HG02763 (cell line): ENCODE data around the gene HNRNPM.
"Not testable (repeated sequence)": the region's sequence is repeated elsewhere in the genome, so short reads cannot be mapped to it uniquely, and the experiment has no call there.

Experiments used
- ATAC-seq: cut with Tn5 transposase; IDR thresholded peaks from one replicate; pipeline ENCODE4 v1.9.1; 2021; ENCODE audit warnings: mild to moderate bottlenecking, moderate library complexity; ENCODE audit not compliant: unreplicated experiment

Gene HNRNPM

DNA sequence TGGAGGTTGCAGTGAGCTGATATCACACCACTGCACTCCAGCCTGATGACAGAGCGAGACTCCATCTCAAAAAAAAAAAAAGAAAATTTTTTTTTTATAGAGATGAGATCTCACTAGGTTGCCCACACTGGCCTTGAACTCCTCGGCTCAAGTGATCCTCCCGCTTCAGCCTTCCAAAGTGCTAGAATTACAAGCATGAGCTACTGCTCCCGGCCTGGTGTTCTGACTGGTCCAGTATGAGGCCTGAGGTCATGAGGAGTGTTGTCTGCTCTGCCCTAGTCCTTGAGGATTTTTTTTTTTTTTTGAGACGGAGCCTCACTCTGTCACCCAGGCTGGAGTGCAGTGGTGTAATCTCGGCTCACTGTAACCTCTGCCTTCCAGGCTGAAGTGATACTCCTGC is 19.4 kb upstream of the HNRNPM start:
- ATAC-seq = not testable (repeated sequence)

DNA sequence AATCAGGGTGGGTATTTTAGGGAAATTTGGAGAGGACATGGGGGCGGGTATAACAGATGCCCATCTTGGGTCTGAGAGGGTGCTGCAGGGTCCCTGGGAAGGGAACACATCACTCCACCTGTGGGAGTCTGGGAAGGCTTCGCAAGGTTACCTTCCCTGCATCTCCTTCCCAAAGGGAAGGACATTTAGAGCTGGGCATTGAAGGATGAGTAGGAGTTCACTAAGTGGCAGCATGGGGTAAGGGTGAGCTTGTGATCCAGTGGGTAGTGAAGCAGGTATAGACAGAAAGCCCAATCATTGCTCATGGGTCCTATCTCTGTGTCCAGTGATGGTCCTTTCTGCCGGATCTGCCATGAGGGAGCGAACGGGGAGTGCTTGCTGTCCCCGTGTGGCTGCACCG is 18.5 kb upstream of the HNRNPM start:
- ATAC-seq = no peak

DNA sequence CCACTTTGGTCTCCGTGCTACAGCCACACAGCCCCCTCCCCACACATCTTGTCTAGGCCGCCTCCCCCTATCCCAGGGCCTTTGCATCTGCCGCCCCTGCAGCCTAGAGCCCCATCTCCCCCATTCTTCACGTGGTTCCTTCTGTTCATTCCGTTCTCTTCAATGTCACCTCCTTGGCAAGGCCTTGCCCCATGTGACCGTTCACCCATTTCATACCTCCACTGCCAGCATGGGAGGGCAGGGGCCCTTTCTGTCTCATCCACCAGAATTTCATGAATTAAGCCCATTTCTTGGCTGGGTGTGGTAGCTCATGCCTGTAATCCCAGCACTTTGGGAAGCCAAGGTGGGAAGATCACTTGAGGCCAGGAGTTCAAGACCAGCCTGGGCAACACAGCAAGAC is 15.7 kb upstream of the HNRNPM start:
- ATAC-seq = no peak

DNA sequence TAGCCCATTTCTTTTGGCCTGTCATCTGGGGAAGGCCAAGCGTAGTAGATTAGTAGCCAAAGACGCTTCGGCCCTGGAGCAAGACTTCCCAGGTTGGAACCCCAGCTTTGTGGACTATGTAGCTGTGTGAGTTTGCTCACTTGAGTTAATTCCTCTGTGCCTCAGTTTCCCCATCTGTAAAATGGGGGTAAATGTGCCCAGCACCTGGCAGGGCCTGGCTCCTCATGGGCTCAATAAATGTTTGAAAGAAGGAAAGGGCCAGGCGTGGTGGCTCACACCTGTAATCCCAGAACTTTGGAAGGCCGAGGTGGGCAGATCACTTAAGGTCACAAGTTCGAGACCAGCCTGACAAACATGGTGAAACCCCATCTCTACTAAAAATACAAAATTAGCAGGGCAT is 14.9 kb upstream of the HNRNPM start:
- no peak for ATAC-seq

DNA sequence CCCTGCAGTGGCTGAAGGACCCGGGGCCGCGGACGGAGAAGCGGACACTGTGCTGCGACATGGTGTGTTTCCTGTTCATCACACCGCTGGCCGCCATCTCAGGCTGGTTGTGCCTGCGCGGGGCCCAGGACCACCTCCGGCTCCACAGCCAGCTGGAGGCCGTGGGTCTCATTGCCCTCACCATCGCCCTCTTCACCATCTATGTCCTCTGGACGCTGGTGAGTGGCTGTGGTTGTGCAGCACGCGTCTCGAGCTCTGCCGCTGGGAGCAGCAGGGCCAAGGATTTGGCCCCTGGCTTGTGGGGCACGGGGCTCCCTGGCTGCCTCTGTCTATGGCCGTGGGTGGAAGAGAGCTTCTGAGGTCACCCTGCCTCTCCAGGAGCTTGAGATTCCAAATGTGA is 14.1 kb upstream of the HNRNPM start:
- no peak for ATAC-seq

DNA sequence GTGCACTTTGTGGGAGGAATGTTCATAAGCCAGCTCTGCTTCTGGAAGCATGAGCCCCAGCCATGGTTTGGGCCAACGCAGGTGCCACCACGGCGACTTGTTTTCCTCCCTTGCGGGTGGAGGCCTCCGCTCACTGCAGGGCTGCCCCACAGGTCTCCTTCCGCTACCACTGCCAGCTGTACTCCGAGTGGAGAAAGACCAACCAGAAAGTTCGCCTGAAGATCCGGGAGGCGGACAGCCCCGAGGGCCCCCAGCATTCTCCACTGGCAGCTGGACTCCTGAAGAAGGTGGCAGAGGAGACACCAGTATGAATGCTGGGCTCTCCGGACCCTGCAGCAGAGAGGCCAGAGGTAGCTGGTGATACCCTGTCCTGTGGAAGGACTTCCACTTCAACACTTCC is 6.5 kb upstream of the HNRNPM start:
- no peak for ATAC-seq

DNA sequence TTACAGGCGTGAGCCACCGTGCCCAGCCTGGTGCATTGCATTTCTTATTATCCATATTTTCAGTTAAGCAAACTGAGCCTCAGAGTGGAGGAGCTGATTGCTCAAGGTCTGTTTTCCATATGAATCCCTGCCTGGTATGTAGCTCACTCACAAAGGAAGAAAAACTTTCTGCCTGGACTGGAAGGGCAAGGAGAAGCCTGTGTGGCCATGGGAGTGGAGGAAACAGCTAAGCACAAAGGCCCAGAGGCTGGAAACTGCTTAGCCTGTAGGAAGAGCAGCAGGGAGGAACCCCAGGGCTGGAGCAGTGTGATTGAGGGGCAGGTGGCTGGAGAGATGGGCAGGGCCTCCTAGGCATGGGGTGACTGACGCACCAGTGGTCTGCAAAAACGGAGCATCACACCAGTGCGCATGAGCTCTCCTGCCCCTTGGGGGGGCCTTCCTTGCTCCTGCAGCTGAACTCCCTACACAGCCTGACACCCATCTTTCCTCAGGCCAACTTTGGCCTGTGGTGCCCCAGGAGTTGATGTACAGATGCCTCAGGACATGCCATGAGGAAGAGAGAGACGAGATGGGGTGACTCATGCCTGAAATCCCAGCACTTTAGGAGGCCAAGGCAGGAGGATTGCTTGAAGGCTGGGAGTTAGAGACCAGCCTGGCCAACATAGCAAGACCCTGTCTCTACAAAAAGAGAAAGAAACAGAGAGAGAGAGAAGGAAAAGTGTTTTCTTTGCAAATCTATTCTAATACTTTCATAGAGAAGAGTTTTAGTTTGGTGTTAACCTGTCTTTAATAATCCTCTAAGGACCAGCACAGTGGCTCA is 2.8 kb upstream of the HNRNPM start:
- ATAC-seq = no peak

DNA sequence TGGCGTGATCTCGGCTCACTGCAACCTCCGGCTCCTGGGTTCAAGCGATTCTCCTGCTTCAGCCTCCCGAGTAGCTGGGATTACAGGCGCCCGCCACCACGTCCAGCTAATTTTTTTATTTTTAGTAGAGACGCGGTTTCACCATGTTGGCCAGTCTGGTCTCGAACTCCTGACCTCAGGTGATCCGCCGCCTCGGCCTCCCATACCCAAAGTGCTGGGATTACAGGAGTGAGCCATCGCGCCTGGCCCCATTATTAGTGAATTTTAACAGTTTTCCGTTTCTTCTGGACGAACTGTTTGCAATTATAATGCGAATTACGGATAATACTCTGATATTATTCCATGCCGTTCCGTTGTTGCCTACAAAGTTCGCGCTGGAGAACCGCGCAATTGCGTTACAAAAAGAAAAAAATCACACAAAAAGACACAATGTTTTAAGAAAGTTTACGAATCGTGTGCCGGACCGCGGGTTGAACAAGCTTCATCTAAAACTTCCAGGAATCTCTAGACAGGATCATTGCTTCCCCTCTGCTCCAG is 567 bp upstream of the HNRNPM start:
- ATAC-seq = not testable (repeated sequence)

DNA sequence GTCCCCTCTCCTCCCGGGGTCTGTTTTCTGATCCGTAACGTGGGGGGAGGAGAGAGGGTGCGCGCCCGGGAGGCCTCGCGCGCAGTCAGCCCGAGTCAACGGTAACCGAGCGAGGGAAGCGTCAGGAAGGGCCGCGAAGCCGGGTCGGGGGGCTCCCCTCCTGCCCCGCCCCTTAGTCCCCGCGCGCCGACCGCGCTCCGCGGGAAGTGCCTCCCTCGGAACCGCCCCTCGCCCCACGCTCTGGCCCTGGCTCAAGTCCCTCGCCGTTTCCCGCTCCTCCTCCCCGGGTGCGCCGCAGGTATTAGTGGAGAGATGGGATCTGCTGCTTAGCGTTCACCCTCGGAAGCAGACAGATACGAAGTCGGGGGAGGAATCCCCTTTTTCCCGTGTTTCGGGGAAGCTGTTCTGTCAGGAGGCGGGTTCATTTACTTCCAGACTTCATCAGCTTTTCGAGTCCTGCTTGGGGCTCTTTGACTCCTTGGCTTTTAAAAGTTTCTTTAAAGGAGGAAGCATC is 770 bp downstream of the HNRNPM start:
- peak; percentile 30 for ATAC-seq

DNA sequence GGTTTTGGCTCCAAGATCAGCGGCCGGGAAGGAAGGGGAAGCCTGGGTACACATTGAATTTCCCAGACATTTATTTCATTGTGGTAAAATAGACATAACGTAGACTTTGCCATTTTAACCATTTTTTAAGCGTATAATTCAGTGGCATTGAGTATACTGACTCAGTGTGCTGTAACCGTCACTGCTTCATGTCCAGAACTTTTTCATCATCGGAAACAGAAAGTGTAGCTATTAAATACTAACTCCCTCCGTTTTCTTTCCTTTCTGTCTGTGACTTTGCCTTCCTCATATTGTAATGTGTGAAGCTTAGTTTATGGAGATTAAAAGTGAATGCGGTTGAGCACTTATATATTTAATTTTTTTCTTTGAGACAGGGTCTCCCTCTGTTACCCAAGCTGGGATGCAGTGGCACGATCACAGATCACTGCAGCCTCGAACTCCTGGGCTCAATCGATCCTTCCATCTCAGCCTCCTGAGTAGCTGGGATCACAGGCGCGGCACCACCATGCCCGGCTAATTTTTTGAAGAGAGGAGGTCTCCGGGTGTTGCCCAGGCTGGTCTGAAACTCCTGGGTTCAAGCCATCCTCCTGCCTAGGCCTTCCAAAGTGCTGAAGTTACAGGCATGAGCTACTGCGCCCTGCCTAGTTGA is 1.4 kb downstream of the HNRNPM start:
- ATAC-seq = no peak

DNA sequence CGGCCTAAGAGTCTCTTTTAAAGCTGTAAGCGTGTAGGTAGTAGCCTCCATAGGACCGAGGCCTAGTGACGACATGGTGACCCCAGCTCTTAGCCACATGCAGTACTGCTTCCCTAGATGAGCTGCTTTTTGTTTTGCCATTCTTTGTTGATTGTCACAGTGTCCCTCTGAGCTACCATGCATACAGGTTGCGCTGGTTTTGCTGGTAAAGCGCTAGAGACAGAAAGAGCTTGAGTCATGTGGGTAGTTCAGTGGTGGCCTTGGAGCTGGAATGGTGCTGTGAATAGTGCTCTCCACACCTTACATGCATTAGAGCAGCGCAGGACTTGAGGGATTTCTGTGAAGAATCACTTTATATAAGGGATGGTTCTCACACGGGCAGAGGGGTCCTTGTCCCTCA is 5.1 kb downstream of the HNRNPM start:
- ATAC-seq = no peak

DNA sequence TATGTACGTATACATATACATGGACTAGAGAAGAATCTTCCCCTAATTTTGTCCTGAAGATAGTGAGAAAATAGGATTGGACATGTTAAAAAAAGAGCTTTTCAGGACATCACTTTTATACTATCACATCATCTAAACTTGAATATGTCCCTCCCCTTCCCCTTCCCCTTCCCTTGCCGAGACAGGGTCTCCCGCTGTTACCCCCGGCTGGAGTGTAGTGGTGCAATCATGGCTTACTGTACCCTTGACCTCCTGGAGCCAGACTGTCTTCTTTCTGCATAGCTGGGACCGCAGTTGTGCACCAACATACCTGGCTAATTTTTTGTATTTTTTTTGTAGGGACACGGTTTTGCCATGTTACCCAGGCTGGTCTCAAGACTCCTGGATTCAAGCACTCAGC is 6.6 kb downstream of the HNRNPM start:
- no peak for ATAC-seq

DNA sequence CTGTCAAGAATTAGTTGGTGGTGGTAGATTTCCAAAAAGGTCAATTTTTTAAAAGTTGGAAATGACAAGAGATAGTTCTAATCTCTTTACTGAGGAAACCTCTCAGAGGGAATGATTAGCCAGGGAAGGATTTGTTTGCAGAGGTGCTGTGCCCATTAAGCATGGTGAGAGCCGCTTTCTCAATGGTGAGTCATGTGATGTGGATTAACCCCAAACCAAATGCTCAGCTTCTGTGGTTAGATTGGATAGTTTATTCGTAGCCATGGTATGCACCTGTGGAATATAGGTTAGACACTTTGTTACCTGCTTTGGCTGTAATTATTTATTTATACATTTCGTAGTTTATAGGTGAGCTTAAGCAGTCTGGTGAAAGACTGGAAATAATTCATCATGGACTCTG is 7.1 kb downstream of the HNRNPM start:
- ATAC-seq = no peak

DNA sequence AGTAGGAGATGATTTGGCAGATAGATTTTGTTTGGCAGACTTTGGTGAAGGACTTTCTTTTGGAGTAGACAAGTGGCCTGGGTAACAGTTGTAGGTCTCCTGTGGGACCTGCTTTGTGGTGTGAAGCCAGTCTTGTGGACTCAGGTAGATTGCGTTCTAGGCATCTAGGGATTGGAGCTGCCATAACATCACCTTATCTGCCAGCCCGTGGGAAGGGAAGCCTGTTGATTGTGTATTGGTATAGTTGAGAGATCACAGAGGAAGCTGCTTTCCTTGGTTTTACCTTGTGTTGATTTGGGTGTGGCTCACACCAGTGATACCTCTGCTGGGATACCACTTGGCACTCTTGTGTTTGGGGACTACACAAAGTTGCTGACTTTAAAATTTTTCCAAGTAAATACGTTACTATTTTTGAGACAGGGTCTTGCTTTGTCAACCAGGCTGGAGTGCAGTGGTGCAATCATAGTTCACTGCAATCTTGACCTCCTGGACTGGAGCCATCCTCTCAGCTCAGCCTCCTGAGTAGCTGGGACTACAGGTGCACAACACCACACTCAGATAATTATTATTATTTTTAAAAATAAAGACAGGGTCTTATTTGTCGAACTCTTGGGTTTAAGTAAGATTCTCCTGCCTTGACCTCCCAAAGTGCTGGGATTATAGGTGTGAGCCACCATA is 7.8 kb downstream of the HNRNPM start:
- ATAC-seq = no peak

DNA sequence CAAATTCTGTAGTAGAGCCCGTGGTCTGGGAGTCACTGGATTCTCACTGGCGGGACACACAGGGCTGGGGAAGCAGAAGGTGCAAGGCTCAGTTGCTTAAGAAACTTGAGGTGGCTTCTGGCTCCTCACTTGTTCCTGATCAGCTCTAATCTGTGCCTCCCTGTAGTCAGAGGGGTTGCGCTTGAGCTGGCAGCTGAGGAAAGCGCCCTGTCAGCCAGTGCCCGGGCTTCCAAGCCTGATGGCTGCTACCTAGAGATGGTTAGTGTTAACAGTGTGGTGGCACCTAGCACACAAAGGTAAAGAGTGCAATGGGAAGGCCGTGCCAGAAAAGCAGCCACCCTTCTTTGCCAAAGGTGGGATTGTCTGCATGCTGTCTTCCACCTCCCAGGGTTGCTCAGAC is 8.8 kb downstream of the HNRNPM start:
- ATAC-seq = no peak

DNA sequence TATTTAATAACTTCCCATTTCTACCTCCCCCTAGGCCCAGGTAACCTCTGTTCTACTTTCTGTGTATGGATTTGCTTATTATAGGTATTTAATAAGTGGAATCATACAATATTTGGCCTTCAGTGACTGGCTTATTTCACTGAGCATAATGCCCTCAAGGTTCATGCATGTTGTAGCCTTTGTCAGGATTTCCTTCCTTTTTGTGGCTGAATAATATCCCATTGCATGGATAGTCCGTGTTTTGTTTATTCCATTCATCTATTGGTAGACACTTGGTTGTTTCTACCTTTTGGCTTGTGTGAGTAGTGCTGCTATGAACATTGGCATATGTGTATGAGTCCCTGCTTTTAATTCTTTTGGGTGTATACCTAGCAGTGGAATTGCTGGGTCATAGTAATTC is 9.4 kb downstream of the HNRNPM start:
- ATAC-seq = no peak

DNA sequence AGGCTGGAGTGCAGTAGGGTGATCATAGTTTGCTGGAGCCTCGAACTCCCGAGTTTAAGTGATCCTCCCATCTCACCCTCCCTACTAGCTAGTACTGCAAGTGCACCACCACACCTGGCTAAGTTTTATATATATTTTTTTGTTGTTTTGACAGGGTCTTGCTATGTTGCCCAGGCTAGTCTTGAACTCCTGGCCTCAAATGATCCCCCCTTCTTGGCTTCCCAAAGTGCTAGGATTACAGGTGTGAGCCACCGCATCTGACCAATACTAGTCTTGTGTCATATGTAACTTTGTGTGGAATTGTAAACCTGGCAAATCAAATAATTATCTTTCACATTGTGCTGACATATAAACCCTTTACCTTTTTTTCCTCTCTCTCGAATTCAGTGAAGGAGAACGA is 10.2 kb downstream of the HNRNPM start:
- ATAC-seq = no peak

DNA sequence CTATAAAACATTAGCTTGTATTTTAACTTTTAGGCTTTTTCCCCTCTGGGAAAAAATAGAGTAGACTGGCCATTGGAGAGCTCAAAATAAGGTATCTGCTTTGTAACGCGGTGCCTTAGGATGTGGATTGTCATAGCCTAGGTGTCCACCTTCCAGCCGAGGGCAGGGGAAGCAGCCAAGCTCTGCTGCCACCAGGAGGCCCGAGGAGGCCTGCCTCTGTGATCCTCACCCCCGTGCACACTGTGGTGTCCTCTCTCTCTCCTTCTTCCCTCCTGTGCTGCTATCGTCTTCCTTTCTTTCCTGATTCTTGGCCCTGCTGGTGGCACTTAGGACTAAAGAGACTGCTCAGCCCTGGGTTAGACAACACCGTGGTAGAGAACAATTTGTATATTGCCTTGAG is 11.3 kb downstream of the HNRNPM start:
- no peak for ATAC-seq

DNA sequence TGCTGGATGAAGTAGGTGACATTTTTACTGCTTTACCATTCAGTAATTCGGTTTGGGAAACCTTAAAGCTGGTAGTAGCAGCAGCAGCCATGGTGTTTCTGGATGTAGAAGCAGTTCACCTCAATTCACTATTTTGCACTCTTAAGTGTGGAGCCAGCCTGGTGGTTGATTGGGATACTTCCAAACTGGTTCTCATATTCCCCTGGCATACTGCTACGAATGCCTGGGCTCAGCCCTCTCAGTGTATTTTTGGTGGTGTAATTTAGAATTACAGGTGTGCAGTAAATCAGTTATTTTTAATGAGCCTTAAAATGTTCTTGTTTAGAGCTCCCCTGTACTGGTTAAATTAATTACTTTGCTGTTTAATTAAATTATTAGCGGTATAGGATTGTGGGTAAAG is 12.4 kb downstream of the HNRNPM start:
- ATAC-seq = no peak

DNA sequence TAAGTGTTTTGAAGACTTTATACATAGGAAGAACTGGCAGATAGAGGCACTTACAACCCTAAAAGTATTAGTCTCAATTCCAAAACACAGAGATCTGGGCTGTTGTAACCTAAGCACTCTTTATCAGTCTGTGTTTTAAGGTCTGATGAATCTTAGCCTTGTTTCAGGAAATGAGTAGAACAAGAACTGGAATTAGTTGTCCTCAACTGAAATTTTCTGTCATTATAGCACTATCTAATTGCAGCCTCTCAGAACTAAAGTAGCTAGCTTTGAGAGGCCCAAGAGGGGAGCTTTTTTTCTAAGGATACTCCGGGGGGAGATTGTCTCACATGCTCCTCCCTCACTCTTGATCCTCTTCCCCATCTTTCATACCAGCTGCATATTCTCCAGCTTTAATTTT is 13.1 kb downstream of the HNRNPM start:
- no peak for ATAC-seq

DNA sequence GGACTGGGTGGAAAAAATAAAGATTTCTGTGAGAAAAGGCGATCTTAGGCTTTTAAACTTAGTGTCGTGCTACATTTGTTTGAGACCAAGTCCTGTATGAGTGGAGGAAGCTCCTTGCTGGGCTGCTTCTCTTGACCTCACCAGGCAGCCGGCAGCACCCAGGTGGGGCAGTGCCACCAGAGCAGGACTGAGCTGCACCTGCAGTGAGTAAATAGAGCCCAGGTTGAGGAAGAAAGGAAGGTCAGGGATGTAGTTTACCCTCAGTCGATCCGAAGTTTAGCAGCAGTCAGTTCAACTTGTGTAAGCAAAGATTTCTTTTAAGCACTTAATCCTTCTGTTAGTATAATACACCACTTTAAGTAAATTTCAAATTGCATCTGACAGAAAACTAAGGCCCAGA is 13.6 kb downstream of the HNRNPM start:
- no peak for ATAC-seq

DNA sequence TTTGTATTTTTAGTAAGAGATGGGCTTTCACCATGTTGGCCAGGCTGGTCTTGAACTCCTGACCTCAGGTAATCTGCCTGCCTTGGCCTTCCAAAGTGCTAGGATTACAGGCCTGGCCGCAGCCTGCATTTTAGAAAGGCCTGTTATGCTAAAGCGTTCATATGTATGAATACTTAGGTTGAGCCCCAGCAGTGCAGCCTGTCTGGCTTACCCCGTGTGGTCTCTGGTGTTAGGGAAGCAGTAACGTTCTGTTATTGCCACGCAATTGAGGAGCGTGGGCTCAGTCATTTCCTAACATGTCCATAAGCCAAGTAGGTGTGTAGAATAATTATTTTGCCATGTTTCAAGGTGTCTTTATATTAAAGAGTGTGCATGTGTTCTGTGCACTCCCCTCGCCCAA is 14.3 kb downstream of the HNRNPM start:
- no peak for ATAC-seq
